LNCaP clone FGC (cell line): ENCODE results near the gene MAVS.

Experiments used
- DNase-seq: peaks from one replicate; pipeline ENCODE4 v3.0.0-alpha.2; 2011; ENCODE audit warnings: low read depth
- H3K4me3 ChIP-seq: 2 replicates; pipeline ENCODE4 v1.5.1; 2011; ENCODE audit warnings: mild to moderate bottlenecking, low read depth, low read length, control low read depth
- TF ChIP-seq, protein P1 (sequence below): IDR thresholded peaks from 2 replicates; pipeline ENCODE4 v1.5.1; 2012; ENCODE audit warnings: mild to moderate bottlenecking; ENCODE audit not compliant: control insufficient read depth, insufficient read depth; ENCODE audit errors: extremely low read depth

MAVS gene

GRCh38 chr20:3909952-3910366, 63.3 kb downstream of the MAVS start:
- TF ChIP-seq, protein P1, sequence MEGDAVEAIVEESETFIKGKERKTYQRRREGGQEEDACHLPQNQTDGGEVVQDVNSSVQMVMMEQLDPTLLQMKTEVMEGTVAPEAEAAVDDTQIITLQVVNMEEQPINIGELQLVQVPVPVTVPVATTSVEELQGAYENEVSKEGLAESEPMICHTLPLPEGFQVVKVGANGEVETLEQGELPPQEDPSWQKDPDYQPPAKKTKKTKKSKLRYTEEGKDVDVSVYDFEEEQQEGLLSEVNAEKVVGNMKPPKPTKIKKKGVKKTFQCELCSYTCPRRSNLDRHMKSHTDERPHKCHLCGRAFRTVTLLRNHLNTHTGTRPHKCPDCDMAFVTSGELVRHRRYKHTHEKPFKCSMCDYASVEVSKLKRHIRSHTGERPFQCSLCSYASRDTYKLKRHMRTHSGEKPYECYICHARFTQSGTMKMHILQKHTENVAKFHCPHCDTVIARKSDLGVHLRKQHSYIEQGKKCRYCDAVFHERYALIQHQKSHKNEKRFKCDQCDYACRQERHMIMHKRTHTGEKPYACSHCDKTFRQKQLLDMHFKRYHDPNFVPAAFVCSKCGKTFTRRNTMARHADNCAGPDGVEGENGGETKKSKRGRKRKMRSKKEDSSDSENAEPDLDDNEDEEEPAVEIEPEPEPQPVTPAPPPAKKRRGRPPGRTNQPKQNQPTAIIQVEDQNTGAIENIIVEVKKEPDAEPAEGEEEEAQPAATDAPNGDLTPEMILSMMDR: no peak
- no peak overlapping the region for H3K4me3 ChIP-seq
- DNase-seq: no peak

DNA sequence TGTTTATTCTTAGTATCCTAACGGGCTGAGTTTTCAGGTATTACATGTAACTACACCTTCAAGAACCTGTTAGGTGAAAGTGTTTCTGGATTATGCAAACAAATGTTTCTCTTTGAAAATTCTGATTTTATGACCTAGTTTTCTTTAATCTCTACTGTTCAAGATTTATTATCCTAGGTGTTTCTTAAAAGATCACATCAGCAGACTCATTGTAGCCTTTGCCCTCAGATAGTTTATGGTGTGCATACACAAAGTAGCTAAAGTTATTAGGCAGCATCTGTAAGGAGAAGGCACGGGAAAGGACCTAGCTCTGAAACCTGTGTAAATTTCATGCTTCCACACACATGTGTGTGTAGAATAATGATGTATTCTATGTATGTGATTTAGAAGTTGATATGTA, 64.2 kb downstream of the MAVS start:
- TF ChIP-seq, protein P1: no peak
- no peak overlapping the region for H3K4me3 ChIP-seq
- no peak for DNase-seq

- TF ChIP-seq, protein P1: no peak
- H3K4me3 ChIP-seq: no peak overlapping the region
- no peak for DNase-seq
Measured at GRCh38 chr20:3911956-3912355, 65.3 kb downstream of the MAVS start.

GRCh38 chr20:3914446-3914845, 67.8 kb downstream of the MAVS start:
- no peak for DNase-seq
- TF ChIP-seq, protein P1: no peak
- no peak overlapping the region for H3K4me3 ChIP-seq

- DNase-seq: no peak
- H3K4me3 ChIP-seq: no peak overlapping the region
- TF ChIP-seq, protein P1: no peak
Measured at GRCh38 chr20:3915691-3916090, 69.1 kb downstream of the MAVS start.

GRCh38 chr20:3916364-3916763, 69.7 kb downstream of the MAVS start:
- TF ChIP-seq, protein P1: no peak

GRCh38 chr20:3919352-3919751, 72.7 kb downstream of the MAVS start:
- TF ChIP-seq, protein P1: no peak
- no peak for DNase-seq
- no peak overlapping the region for H3K4me3 ChIP-seq

More at GRCh38 chr20:3916364-3916763, 69.7 kb downstream of the MAVS start:
- H3K4me3 ChIP-seq: no peak overlapping the region
- DNase-seq: no peak
